Measurements from ENCODE around the gene MNAT1.
A peak's percentile ranks its signal among the peaks of the same experiment; 100 is the strongest.
"Not testable (repeated sequence)": the region's sequence is repeated elsewhere in the genome, so short reads cannot be mapped to it uniquely, and the experiment has no call there.

The MNAT1 gene

GRCh38 chr14:60734465-60735242 is at the start of gene MNAT1:
MNAT1 (plus strand) TSS chr14:60734761; CDS start chr14:60734863, 102 bp downstream.
- DNase-seq, result peak; percentile 89

GRCh38 chr14:60686865-60687264 is 47.7 kb upstream of the MNAT1 start:
- DNase-seq, result no peak

GRCh38 chr14:60691383-60692113 is 43.0 kb upstream of the MNAT1 start:
- no peak for DNase-seq

GRCh38 chr14:60695327-60695726 is 39.2 kb upstream of the MNAT1 start:
- DNase-seq, result no peak

- no peak for DNase-seq
These were observed 34.0 kb upstream of the MNAT1 start for GRCh38 chr14:60700598-60700997.

GRCh38 chr14:60705100-60705499 is 29.5 kb upstream of the MNAT1 start:
- no peak for DNase-seq

GRCh38 chr14:60707858-60708257 is 26.7 kb upstream of the MNAT1 start:
- no peak for DNase-seq

- DNase-seq, result no peak
These were observed 24.1 kb upstream of the MNAT1 start for GRCh38 chr14:60710494-60710893.

GRCh38 chr14:60713513-60713912 is 21.0 kb upstream of the MNAT1 start:
- no peak for DNase-seq

- no peak for DNase-seq
These were observed 14.2 kb upstream of the MNAT1 start for GRCh38 chr14:60720391-60720790.

- no peak for DNase-seq
These were observed 13.6 kb upstream of the MNAT1 start for GRCh38 chr14:60720962-60721325.

- DNase-seq, result peak; percentile 73
These were observed 13.0 kb upstream of the MNAT1 start for GRCh38 chr14:60721326-60722106.

- DNase-seq, result no peak
These were observed 12.5 kb upstream of the MNAT1 start for GRCh38 chr14:60722107-60722356.

GRCh38 chr14:60722357-60723115 is 12.0 kb upstream of the MNAT1 start:
- peak; percentile 70 for DNase-seq

- peak; percentile 72 for DNase-seq
These were observed 11.2 kb upstream of the MNAT1 start for GRCh38 chr14:60723116-60723906.

- peak; percentile 89 for DNase-seq
These were observed 10.5 kb upstream of the MNAT1 start, which contains the start of gene SIX4 for GRCh38 chr14:60723907-60724618. SIX4 (minus strand) TSS chr14:60724351; CDS start chr14:60724074, 277 bp downstream.

- not testable (repeated sequence) for DNase-seq
These were observed 3.3 kb upstream of the MNAT1 start for GRCh38 chr14:60731291-60731690.

GRCh38 chr14:60732840-60733483 is 1.6 kb upstream of the MNAT1 start:
- DNase-seq, result no peak

- DNase-seq, result no peak
These were observed 855 bp downstream of the MNAT1 start for GRCh38 chr14:60735416-60735815.

- no peak for DNase-seq
These were observed 1.9 kb downstream of the MNAT1 start for GRCh38 chr14:60736494-60736893.

All from femur (tissue), 1 donor.